ENCODE data around the gene ATP8A2.

Gene ATP8A2

DNA sequence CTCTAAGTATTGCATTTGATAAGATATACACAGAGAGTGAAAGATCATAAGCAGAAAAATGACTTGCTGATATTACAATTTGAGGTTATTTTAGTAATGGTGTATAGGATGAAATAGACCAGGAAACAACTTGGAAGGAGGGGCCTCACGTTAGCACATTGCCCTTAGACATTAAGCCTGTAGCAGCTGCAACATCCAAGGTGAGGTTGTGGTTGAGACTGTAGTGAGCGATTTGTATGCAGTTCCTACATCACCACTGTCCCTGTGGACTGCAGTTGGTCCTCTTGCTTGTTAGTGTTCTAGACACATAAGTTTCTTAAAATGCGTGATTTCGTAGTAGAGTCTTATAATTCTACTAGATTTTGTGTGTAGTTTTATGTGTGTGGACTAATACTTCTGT lies 311.3 kb downstream of the ATP8A2 start:
- no peaks in the 10 kb centered on the region for H3K27me3 Mint-ChIP-seq
- no peaks in the 10 kb centered on the region for H3K4me1 Mint-ChIP-seq
- no peak for ATAC-seq
- no peaks in the 10 kb centered on the region for H3K9me3 Mint-ChIP-seq
- no peaks in the 10 kb centered on the region for H3K36me3 Mint-ChIP-seq
- no peak overlapping the region for H3K27ac Mint-ChIP-seq
- H3K4me3 Mint-ChIP-seq: no peak overlapping the region

DNA sequence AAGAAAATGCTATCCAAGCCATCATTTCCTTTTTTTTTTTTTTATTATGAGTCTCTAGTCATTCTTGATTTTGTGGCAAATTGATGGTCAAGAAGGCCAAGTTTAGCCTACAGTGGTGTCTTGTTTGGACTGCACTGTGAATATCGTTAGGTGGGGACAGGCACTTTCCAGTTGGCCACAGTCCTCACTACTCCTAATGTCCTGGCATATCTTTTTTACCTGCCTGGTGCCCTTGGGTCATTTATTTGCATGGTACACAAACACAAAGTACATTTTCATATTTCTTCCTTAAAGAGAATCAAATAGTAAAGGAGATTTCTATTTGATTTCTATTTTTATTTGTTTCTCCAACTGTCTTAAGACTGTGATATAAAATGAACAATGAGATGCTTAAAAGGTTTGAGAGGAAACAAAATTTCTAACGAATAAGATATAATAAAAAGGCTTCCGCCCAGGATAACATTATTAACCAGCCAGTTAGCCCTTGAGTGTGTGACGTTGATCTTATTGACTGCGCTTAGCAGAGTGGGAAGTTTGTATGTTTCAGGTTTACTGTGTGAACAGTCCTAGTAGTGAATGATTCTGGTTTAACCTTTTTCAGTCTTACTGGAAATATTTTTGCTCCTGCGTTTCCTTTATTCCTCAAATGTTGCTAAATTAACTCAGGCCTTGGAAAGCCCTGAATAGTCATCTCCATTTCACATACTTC lies 312.0 kb downstream of the ATP8A2 start:
- no peaks in the 10 kb centered on the region for H3K36me3 Mint-ChIP-seq
- no peak overlapping the region for H3K27ac Mint-ChIP-seq
- H3K9me3 Mint-ChIP-seq: no peaks in the 10 kb centered on the region
- H3K4me1 Mint-ChIP-seq: no peaks in the 10 kb centered on the region
- no peaks in the 10 kb centered on the region for H3K27me3 Mint-ChIP-seq
- ATAC-seq: no peak
- H3K4me3 Mint-ChIP-seq: no peak overlapping the region

- Mint-ChIP-seq H3K27ac (no peak overlapping the region), H3K4me3 (no peak overlapping the region), H3K36me3 (no peaks in the 10 kb centered on the region), H3K27me3 (no peaks in the 10 kb centered on the region), H3K9me3 (no peaks in the 10 kb centered on the region), H3K4me1 (no peaks in the 10 kb centered on the region)
- no peak for ATAC-seq
Observed at GRCh38 chr13:25684491-25684890, 312.7 kb downstream of the ATP8A2 start.

DNA sequence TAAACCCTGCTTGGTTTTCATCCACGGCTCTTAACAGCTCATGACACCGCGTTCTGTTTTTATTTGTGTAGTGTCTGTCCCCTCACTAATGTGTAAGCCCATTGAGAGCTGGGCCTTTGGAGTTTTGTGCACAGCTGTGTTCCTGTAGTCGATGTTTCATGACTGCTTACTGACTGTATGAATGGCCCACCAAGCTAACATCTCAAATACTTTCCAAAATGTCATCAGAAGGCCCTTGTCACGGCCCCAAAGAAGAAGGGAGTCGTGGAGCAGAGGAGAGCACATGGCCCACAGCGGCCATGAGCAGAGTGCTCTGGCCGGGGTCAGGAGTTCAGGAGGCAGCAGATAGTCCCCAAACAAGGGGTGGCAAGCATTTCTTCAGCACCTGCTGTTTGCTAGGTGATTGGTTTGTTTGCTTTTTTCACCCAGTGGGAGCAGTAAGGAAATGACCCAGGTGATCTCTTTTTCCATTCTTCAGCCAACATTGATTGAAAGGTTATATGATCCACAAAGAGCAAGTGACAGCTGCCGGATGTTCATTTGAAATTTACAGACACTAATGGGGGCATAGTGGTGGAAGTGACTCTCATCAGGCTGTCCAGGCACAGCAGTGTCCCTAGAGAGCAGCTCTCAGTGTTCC lies 315.2 kb downstream of the ATP8A2 start:
- Mint-ChIP-seq H3K9me3 (no peaks in the 10 kb centered on the region), H3K36me3 (no peaks in the 10 kb centered on the region), H3K27ac (no peak overlapping the region), H3K27me3 (no peaks in the 10 kb centered on the region), H3K4me1 (no peaks in the 10 kb centered on the region), H3K4me3 (no peak overlapping the region)
- no peak for ATAC-seq

- no peaks in the 10 kb centered on the region for H3K27me3 Mint-ChIP-seq
- no peaks in the 10 kb centered on the region for H3K4me1 Mint-ChIP-seq
- no peak overlapping the region for H3K4me3 Mint-ChIP-seq
- ATAC-seq: no peak
- H3K9me3 Mint-ChIP-seq: no peaks in the 10 kb centered on the region
- H3K36me3 Mint-ChIP-seq: no peaks in the 10 kb centered on the region
- H3K27ac Mint-ChIP-seq: no peak overlapping the region
Observed at GRCh38 chr13:25687471-25688225, 315.9 kb downstream of the ATP8A2 start.

DNA sequence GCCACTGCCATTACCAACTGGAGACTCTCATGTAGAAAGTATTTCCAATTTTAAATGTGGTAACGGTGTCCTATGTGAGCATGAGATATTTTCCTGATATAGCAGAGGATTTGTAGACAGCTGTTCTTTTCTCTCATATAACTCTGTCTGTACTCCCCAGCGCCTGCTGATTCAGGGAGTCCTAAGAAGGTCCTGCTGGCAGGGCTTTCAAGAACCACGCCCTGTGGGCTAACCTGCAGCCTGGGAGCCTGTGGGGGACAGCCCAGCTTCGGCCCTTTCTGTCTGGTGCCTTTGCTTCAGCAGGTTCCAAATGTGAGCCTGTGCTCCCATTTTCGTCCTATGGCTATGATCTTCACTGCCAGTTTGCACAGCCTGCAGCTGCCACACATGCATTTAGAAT lies 316.8 kb downstream of the ATP8A2 start:
- H3K4me1 Mint-ChIP-seq: no peaks in the 10 kb centered on the region
- H3K27me3 Mint-ChIP-seq: peaks cover 7% of the 10 kb centered on the region
- H3K27ac Mint-ChIP-seq: no peak overlapping the region
- H3K4me3 Mint-ChIP-seq: no peak overlapping the region
- ATAC-seq: no peak
- H3K9me3 Mint-ChIP-seq: peaks cover 3% of the 10 kb centered on the region
- H3K36me3 Mint-ChIP-seq: no peaks in the 10 kb centered on the region

- Mint-ChIP-seq H3K36me3 (no peaks in the 10 kb centered on the region), H3K4me3 (no peak overlapping the region), H3K27ac (no peak overlapping the region), H3K27me3 (peaks cover 8% of the 10 kb centered on the region), H3K9me3 (peaks cover 3% of the 10 kb centered on the region), H3K4me1 (no peaks in the 10 kb centered on the region)
- no peak for ATAC-seq
Observed at GRCh38 chr13:25689539-25689938, 317.8 kb downstream of the ATP8A2 start.

GRCh38 chr13:25690582-25690981 lies 318.8 kb downstream of the ATP8A2 start:
- Mint-ChIP-seq H3K9me3 (peaks cover 3% of the 10 kb centered on the region), H3K27ac (no peak overlapping the region), H3K4me1 (no peaks in the 10 kb centered on the region), H3K36me3 (no peaks in the 10 kb centered on the region), H3K27me3 (peaks cover 8% of the 10 kb centered on the region), H3K4me3 (no peak overlapping the region)
- ATAC-seq: no peak

DNA sequence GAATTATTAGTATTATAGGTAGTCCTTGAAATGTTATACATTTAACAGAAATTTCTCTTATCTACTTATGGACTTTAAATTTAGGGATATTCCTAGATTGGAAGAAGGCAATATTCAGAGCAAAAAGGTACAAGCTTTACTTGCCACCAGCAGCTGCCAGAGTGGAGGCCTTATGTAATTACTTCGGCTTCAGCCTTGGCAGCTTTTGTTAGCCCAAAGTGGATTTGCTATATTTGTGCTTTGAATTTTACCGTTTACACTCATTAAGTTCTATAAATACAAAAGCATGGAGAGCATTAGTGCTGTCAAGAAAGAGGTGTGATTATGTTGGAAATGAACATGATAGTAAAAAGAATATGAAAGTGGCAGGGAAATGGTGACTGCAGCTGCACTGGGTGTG lies 319.9 kb downstream of the ATP8A2 start:
- Mint-ChIP-seq H3K4me1 (no peaks in the 10 kb centered on the region), H3K36me3 (no peaks in the 10 kb centered on the region), H3K4me3 (no peak overlapping the region), H3K9me3 (peaks cover 3% of the 10 kb centered on the region), H3K27ac (no peak overlapping the region), H3K27me3 (peaks cover 8% of the 10 kb centered on the region)
- ATAC-seq: no peak

DNA sequence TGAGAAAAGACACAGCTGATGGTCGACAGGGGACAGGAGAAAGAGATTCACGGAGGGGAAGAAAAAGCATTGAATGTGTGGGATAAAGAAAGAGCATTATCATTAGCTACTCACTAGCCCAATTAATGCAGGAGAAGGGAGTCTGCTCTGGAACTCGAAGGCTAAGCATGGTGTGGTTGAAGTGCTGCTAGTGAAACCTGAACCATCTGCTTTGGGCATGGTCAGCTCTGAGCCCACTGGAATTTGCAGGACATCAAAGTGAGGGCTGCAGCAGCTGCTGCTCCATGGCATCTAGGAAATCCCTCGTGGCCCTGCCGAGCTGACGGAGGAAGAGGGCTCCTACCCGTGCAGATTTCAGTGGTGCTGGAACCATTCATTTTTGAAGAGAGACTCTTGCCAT lies 320.3 kb downstream of the ATP8A2 start:
- Mint-ChIP-seq H3K27me3 (peaks cover 8% of the 10 kb centered on the region), H3K36me3 (no peaks in the 10 kb centered on the region), H3K4me1 (no peaks in the 10 kb centered on the region), H3K27ac (no peak overlapping the region), H3K4me3 (no peak overlapping the region), H3K9me3 (peaks cover 3% of the 10 kb centered on the region)
- ATAC-seq: no peak

DNA sequence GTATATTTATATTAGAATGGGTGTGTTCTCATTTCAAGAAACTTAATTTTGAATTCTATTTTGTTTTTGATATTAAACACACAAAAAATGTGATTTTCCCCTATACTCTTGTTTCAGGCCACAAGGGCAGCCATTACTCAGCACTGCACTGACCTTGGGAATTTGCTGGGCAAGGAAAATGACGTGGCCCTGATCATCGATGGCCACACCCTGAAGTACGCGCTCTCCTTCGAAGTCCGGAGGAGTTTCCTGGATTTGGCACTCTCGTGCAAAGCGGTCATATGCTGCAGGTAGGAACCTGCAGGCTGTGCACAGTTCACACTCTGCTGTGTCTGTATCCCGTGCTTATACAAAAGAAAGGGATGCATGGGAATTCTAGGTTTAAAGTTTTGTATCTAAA lies 327.3 kb downstream of the ATP8A2 start:
- Mint-ChIP-seq H3K4me3 (no peak overlapping the region), H3K27me3 (no peaks in the 10 kb centered on the region), H3K4me1 (no peaks in the 10 kb centered on the region), H3K27ac (no peak overlapping the region), H3K36me3 (no peaks in the 10 kb centered on the region), H3K9me3 (peaks cover 4% of the 10 kb centered on the region)
- ATAC-seq: no peak

DNA sequence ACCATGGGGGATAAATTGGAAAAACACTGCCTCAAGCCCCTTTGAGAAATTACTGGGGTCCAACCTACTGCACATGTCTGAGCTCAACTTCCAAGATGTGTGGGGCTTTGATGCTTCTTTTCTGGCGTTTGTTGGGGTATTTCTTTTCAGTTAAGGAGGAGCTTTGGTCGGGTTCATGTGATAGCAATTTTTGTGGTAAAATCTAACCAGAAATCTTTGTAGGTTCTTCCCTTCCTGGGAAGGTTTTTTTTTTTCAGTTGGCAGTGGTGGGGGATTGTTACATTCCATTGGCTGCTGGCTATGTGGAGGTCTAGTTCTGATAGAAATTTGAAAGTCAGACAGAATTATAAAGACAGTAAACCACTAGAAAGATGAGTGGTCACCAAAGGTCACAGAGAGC lies 327.8 kb downstream of the ATP8A2 start:
- H3K4me3 Mint-ChIP-seq: no peak overlapping the region
- no peak for ATAC-seq
- peaks cover 4% of the 10 kb centered on the region for H3K9me3 Mint-ChIP-seq
- no peaks in the 10 kb centered on the region for H3K4me1 Mint-ChIP-seq
- no peaks in the 10 kb centered on the region for H3K27me3 Mint-ChIP-seq
- no peak overlapping the region for H3K27ac Mint-ChIP-seq
- H3K36me3 Mint-ChIP-seq: no peaks in the 10 kb centered on the region

DNA sequence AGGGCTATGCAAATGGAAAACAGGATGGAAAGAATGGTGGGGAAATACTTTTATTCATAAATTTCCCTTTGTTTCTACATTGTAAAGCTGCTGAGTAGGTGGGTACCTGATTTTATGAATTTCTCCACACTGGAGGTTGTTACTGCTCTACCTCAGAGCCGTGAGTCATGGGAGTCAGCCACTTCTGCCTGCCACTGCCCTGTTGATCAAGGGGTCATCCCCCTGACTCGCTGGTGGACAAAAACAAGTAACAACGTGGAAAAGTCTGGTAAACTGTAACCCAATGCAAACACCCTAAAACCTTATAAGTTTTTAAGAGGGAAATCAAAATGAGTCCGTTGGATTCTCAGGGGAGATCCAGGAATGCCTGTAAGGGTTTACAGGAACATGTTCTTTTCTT lies 329.5 kb downstream of the ATP8A2 start:
- H3K27me3 Mint-ChIP-seq: no peaks in the 10 kb centered on the region
- H3K4me1 Mint-ChIP-seq: no peaks in the 10 kb centered on the region
- H3K9me3 Mint-ChIP-seq: peaks cover 4% of the 10 kb centered on the region
- no peak for ATAC-seq
- H3K27ac Mint-ChIP-seq: no peak overlapping the region
- H3K36me3 Mint-ChIP-seq: no peaks in the 10 kb centered on the region
- no peak overlapping the region for H3K4me3 Mint-ChIP-seq

DNA sequence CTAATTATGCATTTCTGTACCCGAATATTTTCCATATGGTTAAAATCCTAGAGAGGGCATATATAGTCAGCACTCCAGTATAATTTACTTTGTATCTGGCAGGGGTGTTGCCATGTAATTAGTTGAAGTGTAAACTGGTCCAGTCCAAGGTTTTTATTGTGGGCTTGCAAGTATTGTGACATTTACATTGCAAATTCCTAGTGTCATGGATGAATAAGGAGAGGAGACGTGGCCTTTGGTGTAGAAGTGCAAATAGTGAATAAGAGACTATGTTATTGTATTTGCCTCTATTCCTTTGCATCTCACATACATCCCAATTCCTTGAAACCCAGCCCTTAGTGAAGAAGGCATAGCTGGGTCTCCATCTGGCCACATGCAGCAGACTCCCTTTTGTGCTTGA lies 330.6 kb downstream of the ATP8A2 start:
- no peaks in the 10 kb centered on the region for H3K27me3 Mint-ChIP-seq
- no peaks in the 10 kb centered on the region for H3K4me1 Mint-ChIP-seq
- H3K9me3 Mint-ChIP-seq: peaks cover 4% of the 10 kb centered on the region
- no peak for ATAC-seq
- no peaks in the 10 kb centered on the region for H3K36me3 Mint-ChIP-seq
- no peak overlapping the region for H3K27ac Mint-ChIP-seq
- no peak overlapping the region for H3K4me3 Mint-ChIP-seq

DNA sequence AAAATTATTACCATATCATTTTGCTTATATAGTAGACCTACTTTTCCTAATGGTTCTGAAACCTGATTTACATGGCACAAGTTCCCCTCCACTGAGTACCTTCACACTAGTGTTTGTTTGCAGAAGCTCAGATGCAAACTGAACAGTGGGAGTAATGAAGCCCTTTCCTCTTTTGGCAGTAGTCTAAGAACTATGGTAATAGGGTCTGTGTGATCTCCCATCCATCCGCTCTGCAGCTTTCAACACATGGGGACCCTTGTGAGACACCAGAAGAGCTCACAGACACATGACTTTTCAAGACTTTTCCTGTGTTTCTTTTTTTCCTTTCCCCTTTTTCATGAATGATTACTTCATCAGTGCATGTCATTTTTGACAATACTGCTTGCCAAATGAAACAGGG lies 336.0 kb downstream of the ATP8A2 start:
- H3K4me3 Mint-ChIP-seq: no peak overlapping the region
- no peaks in the 10 kb centered on the region for H3K4me1 Mint-ChIP-seq
- H3K9me3 Mint-ChIP-seq: no peaks in the 10 kb centered on the region
- H3K36me3 Mint-ChIP-seq: no peaks in the 10 kb centered on the region
- H3K27ac Mint-ChIP-seq: no peak overlapping the region
- H3K27me3 Mint-ChIP-seq: no peaks in the 10 kb centered on the region
- no peak for ATAC-seq

DNA sequence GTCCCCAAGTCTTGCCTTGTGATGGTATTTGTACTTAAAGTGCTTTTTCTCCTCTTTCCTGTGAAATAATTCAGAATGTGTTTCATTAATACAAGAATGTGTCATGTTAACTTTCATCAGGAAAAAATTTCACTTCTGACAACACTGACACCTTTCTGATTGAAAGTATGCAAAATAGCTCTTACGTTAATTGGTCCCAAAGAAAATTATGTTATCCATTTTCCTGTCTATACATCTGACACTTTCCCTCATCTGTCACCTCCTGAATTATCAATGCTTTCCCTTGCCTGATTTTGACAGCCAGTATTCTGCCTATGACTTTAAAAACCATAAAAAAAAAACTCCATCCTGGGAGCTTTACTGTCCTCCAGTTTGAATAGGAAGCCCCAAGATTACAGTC lies 336.5 kb downstream of the ATP8A2 start:
- no peak for ATAC-seq
- Mint-ChIP-seq H3K4me3 (no peak overlapping the region), H3K36me3 (no peaks in the 10 kb centered on the region), H3K9me3 (no peaks in the 10 kb centered on the region), H3K27me3 (no peaks in the 10 kb centered on the region), H3K4me1 (no peaks in the 10 kb centered on the region), H3K27ac (no peak overlapping the region)

Measured in stimulated activated memory B cell treated with anti-CD40 and anti-IgM and Interleukin-4, amounts not matched to agents 10 μg/mL and 1 μg/mL and 100 μg/mL, for 72 hours (primary cell).